H1 (cell line): ENCODE measurements around the gene KMT2A. TPM values are rescaled to one million over a fixed set of nuclear protein-coding genes. Genes with fewer than 3 reads are reported as not detected.

ENCODE experiments used
- CTCF ChIA-PET: fragments of 300-600 bp; sonication (Branson Sonifier 250); formaldehyde crosslinking; loops from one replicate; lab custom pipeline; 2021; ENCODE audit not compliant: partially characterized antibody; lab: Charles Lee
- POLR2A ChIA-PET: fragments of 300-600 bp; sonication (Branson Sonifier 250); formaldehyde crosslinking; loops from one replicate; lab custom pipeline; 2021; ENCODE audit warnings: inconsistent platforms; ENCODE audit not compliant: partially characterized antibody; lab: Charles Lee
- DNase-seq, 2 experiments: peaks; one replicate each; pipeline versions ENCODE4 v3.0.0 to v3.0.0-alpha.2; 2010 to 2022; ENCODE audit warnings: low spot score in 2 of 2, low read depth in 1 of 2, mixed read lengths in 1 of 2
- FAIRE-seq: peaks from 2 replicates; lab custom pipeline; 2011; peaks lifted over from hg19 to GRCh38; lab: Jason Lieb, UNC
- H2AFZ ChIP-seq: 2 replicates; pipeline ENCODE4 v1.8.1; 2012; ENCODE audit warnings: low read length, inconsistent platforms
- H2AK5ac ChIP-seq: 2 replicates; pipeline ENCODE4 v1.6.1; 2013; ENCODE audit warnings: low read depth, low read length
- H2BK120ac ChIP-seq: replicated peaks from 2 replicates; pipeline ENCODE3; 2013; ENCODE audit warnings: low read depth, low read length, inconsistent platforms
- H2BK12ac ChIP-seq: 2 replicates; pipeline ENCODE4 v1.6.1; 2013; ENCODE audit warnings: low read depth, low read length
- H2BK15ac ChIP-seq: 2 replicates; pipeline ENCODE4 v1.6.1; 2013; ENCODE audit warnings: low read length
- H2BK20ac ChIP-seq: 2 replicates; pipeline ENCODE4 v1.6.1; 2013; ENCODE audit warnings: low read length
- H2BK5ac ChIP-seq: 2 replicates; pipeline ENCODE4 v1.6.1; 2013; ENCODE audit warnings: low read depth, low read length
- H3K14ac ChIP-seq: 2 replicates; pipeline ENCODE4 v1.6.1; 2013; ENCODE audit warnings: inconsistent platforms; ENCODE audit not compliant: insufficient read length
- H3K18ac ChIP-seq: 2 replicates; pipeline ENCODE4 v1.6.1; 2013; ENCODE audit warnings: low read length; ENCODE audit errors: extremely low read depth
- H3K23ac ChIP-seq: 2 replicates; pipeline ENCODE4 v1.6.1; 2013; ENCODE audit warnings: inconsistent platforms; ENCODE audit not compliant: insufficient read length
- H3K23me2 ChIP-seq: 2 replicates; pipeline ENCODE4 v1.6.1; 2013; ENCODE audit warnings: low read depth, low read length
- H3K27ac ChIP-seq: 2 replicates; pipeline ENCODE4 v1.6.1; 2011; ENCODE audit warnings: low read depth, low read length, inconsistent platforms
- H3K27me3 ChIP-seq, 4 experiments: replicated peaks in 1 of 4; 1 replicate in 1 of 4; 2 replicates in 3 of 4; pipeline versions ENCODE4 v1.6.1 to v1.8.1; 2011 to 2013; ENCODE audit warnings: low read length in 3 of 4, mild to moderate bottlenecking in 3 of 4, inconsistent platforms in 2 of 4, mixed read lengths in 2 of 4, moderate library complexity in 1 of 4; ENCODE audit not compliant: control insufficient read depth in 3 of 4, insufficient read depth in 3 of 4; ENCODE audit errors: extremely low read depth in 1 of 4
- H3K36me3 ChIP-seq, 4 experiments: 2 replicates each; pipeline versions ENCODE4 v1.6.1 to v1.8.1; 2011 to 2013; ENCODE audit warnings: mild to moderate bottlenecking in 4 of 4, low read length in 3 of 4, moderate library complexity in 2 of 4, control low read depth in 1 of 4, inconsistent platforms in 1 of 4; ENCODE audit not compliant: insufficient read depth in 4 of 4, control insufficient read depth in 2 of 4
- H3K4ac ChIP-seq: replicated peaks from 2 replicates; pipeline ENCODE3; 2013; ENCODE audit warnings: low read length, low read depth, mixed read lengths, inconsistent platforms; ENCODE audit not compliant: insufficient read length
- H3K4me1 ChIP-seq, 4 experiments: replicated peaks in 1 of 4; 1 replicate in 1 of 4; 2 replicates in 3 of 4; pipeline versions ENCODE4 v1.6.1 to v1.8.1; 2011 to 2013; ENCODE audit warnings: low read length in 3 of 4, inconsistent platforms in 2 of 4, mixed read lengths in 1 of 4; ENCODE audit not compliant: insufficient read depth in 4 of 4, control insufficient read depth in 3 of 4
- H3K4me2 ChIP-seq, 2 experiments: 2 replicates each; pipeline versions ENCODE4 v1.6.1 to v1.8.1; 2011 to 2013; ENCODE audit warnings: low read depth in 2 of 2, low read length in 2 of 2, control low read depth in 1 of 2, inconsistent platforms in 1 of 2, mild to moderate bottlenecking in 1 of 2; ENCODE audit not compliant: insufficient read depth in 1 of 2
- H3K4me3 ChIP-seq, 4 experiments: fragments of 200-600, 300-600 bp in 1 of 4; sonication (generic), shearing (Covaris generic), sonication (Bioruptor Twin) in 1 of 4; 2 replicates each; pipeline versions ENCODE4 v1.5.1 to v1.8.1; 2011 to 2016; ENCODE audit warnings: low read length in 4 of 4, low read depth in 3 of 4, control low read depth in 2 of 4, inconsistent platforms in 2 of 4, mild to moderate bottlenecking in 2 of 4, mixed read lengths in 1 of 4, moderate library complexity in 1 of 4; ENCODE audit not compliant: insufficient read depth in 2 of 4; ENCODE audit errors: extremely low read depth in 1 of 4
- H3K56ac ChIP-seq: replicated peaks from 2 replicates; pipeline ENCODE3; 2013; ENCODE audit warnings: low read depth, mild to moderate bottlenecking, mixed read lengths, low read length, inconsistent platforms; ENCODE audit not compliant: insufficient read length
- H3K79me1 ChIP-seq: 2 replicates; pipeline ENCODE4 v1.6.1; 2013; ENCODE audit warnings: low read depth, low read length, control low read depth
- H3K79me2 ChIP-seq, 2 experiments: 2 replicates each; pipeline versions ENCODE4 v1.6.1 to v1.8.1; 2012 to 2013; ENCODE audit warnings: low read length in 2 of 2, mild to moderate bottlenecking in 2 of 2, inconsistent platforms in 1 of 2; ENCODE audit not compliant: insufficient read depth in 2 of 2, control insufficient read depth in 1 of 2
- H3K9ac ChIP-seq, 4 experiments: replicated peaks in 1 of 4; 1 replicate in 1 of 4; 2 replicates in 3 of 4; pipeline versions ENCODE4 v1.6.1 to v1.8.1; 2011 to 2013; ENCODE audit warnings: low read depth in 3 of 4, low read length in 3 of 4, control low read depth in 2 of 4, mild to moderate bottlenecking in 2 of 4, moderate library complexity in 2 of 4, inconsistent platforms in 1 of 4; ENCODE audit errors: extremely low read depth in 1 of 4
- H3K9me3 ChIP-seq, 2 experiments: 2 replicates each; pipeline versions ENCODE4 v1.6.1 to v1.8.1; 2012 to 2013; ENCODE audit warnings: mild to moderate bottlenecking in 2 of 2, moderate library complexity in 2 of 2, control low read depth in 1 of 2, inconsistent platforms in 1 of 2, low read depth in 1 of 2, low read length in 1 of 2, mixed read lengths in 1 of 2; ENCODE audit not compliant: insufficient read depth in 2 of 2
- H4K20me1 ChIP-seq, 2 experiments: replicated peaks in 1 of 2; 2 replicates each; pipeline versions ENCODE3 to v1.8.1; 2011 to 2013; ENCODE audit warnings: inconsistent platforms in 2 of 2, low read length in 2 of 2, mild to moderate bottlenecking in 1 of 2; ENCODE audit not compliant: insufficient read depth in 2 of 2, control insufficient read depth in 1 of 2
- H4K5ac ChIP-seq: 2 replicates; pipeline ENCODE4 v1.6.1; 2013; ENCODE audit warnings: low read length, low read depth, mixed read lengths, inconsistent platforms; ENCODE audit not compliant: insufficient read length
- H4K8ac ChIP-seq: 2 replicates; pipeline ENCODE4 v1.8.0; 2013; ENCODE audit warnings: mild to moderate bottlenecking, moderate library complexity, low read length, inconsistent platforms; ENCODE audit not compliant: insufficient read depth; ENCODE audit errors: extremely low read depth
- H4K91ac ChIP-seq: replicated peaks from 2 replicates; pipeline ENCODE3; 2013; ENCODE audit warnings: low read length, mixed read lengths, inconsistent platforms; ENCODE audit not compliant: insufficient read length
- CTCF ChIP-seq, 3 experiments: IDR thresholded peaks; 1 replicate in 2 of 3; 2 replicates in 1 of 3; pipeline versions ENCODE4 v1.5.1 to v1.6.1; 2011; ENCODE audit warnings: low read length in 3 of 3, mild to moderate bottlenecking in 3 of 3, inconsistent platforms in 2 of 3, low read depth in 1 of 3, moderate library complexity in 1 of 3; ENCODE audit not compliant: insufficient read depth in 1 of 3; ENCODE audit errors: control extremely low read depth in 1 of 3
- POLR2AphosphoS5 ChIP-seq: IDR thresholded peaks from 2 replicates; pipeline ENCODE4 v1.6.1; 2011; ENCODE audit warnings: low read depth, low read length
- RAD21 ChIP-seq, 2 experiments: IDR thresholded peaks in 1 of 2; conservative IDR thresholded peaks in 1 of 2; 2 replicates each; pipeline ENCODE4 v1.6.1; 2011; ENCODE audit warnings: low read depth in 2 of 2, low read length in 2 of 2, improper control_type of control experiment in 1 of 2, inconsistent platforms in 1 of 2, mild to moderate bottlenecking in 1 of 2, moderate library complexity in 1 of 2
- RXRA ChIP-seq: IDR thresholded peaks from 2 replicates; pipeline ENCODE4 v1.6.1; 2011; ENCODE audit warnings: low read depth, mild to moderate bottlenecking, low read length, moderate library complexity; ENCODE audit not compliant: insufficient read depth
- SP1 ChIP-seq: IDR thresholded peaks from 2 replicates; pipeline ENCODE4 v1.6.1; 2011; ENCODE audit warnings: low read depth, low read length
- SP2 ChIP-seq: IDR thresholded peaks from 2 replicates; pipeline ENCODE4 v1.6.1; 2012; ENCODE audit warnings: mild to moderate bottlenecking, low read length, inconsistent platforms
- TAF7 ChIP-seq: optimal IDR thresholded peaks from 2 replicates; pipeline ENCODE3; 2011; ENCODE audit warnings: low read depth, mild to moderate bottlenecking, inconsistent platforms, low read length, moderate library complexity, borderline replicate concordance
- ZNF274 ChIP-seq: IDR thresholded peaks from 2 replicates; pipeline ENCODE4 v1.7.0; 2012; ENCODE audit warnings: low read length, borderline replicate concordance; ENCODE audit errors: extremely low read depth
- WGBS, 2 experiments: shearing (Covaris generic) in 1 of 2; methylation state at CpG; one replicate each; pipeline versions ENCODE4 v1.1.6 to v1.1.7; 2013 to 2015; ENCODE audit warnings: low lambda C conversion rate in 2 of 2, mixed read lengths in 2 of 2, inconsistent platforms in 1 of 2, low coverage in 1 of 2, missing lambda C conversion rate in 1 of 2; ENCODE audit not compliant: insufficient replicate concordance in 2 of 2, insufficient coverage in 1 of 2, insufficient read length in 1 of 2; ENCODE audit errors: extremely low coverage in 1 of 2, missing lambda C conversion rate in 1 of 2; 5-methylcytosine and 5-hydroxymethylcytosine counted together
- polyA plus RNA-seq, 7 experiments: library from polyadenylated mRNA; depleted of rRNA in 3 of 7; stranded (reverse) in 5 of 7; unstranded in 2 of 7; fragments of >200 nt in 5 of 7; fragments of 200-250 nt in 2 of 7; gene quantifications; 1 replicate in 5 of 7; 2 replicates in 1 of 7; 4 replicates in 1 of 7; pipeline versions ENCODE4 v1.2.1 to v1.2.3, GENCODE V29; 2011 to 2013; ENCODE audit warnings: missing spikeins in 2 of 7, mixed read lengths in 2 of 7
- total RNA-seq: library from RNA; stranded (reverse); fragmentation: NEBNext Ultra II Directional; extraction: Animal tissue kit (Norgen Biotek cat#: 25700); gene quantifications from 2 replicates; pipeline ENCODE4 v1.2.1, GENCODE V29; 2021

Gene KMT2A
- total and polyA plus RNA-seq, 2 of the 8 experiments (the other 6 are each of a cell fraction or from before 2014, with no cell fraction given) = 35.9 to 62.1 TPM

GRCh38 chr11:118401151-118401879, 35.0 kb upstream of the KMT2A start, which contains the start of gene ATP5MG:
TSS of gene ATP5MG (plus strand) at chr11:118401606. CDS start at chr11:118401666, 60 bp downstream.
- Histone ChIP-seq H3K27me3 (no peaks in the 10 kb centered on the region), H3K27ac (peak within 1 kb of the TSS; percentile 88), H2AFZ (peak within 1 kb of the TSS; percentile 99), H3K18ac (no peak within 1 kb of the TSS; the same call in 1 of the 2 replicates), H2BK12ac (no peak within 1 kb of the TSS), H3K4me2 (peak within 1 kb of the TSS; percentile 30 to 89), H3K4ac (no peak within 1 kb of the TSS), H3K79me1 (0 out of 2 replicates have a peak, but pooled peaks cover 2% of the 10 kb centered on the region), H2BK5ac (peak within 1 kb of the TSS; percentile 49; the same call in 1 of the 2 replicates), H4K20me1 (peaks cover 8 to 9% of the 10 kb centered on the region in 2 experiments), H2BK15ac (no peak within 1 kb of the TSS; the same call in none of the 2 replicates), H3K14ac (no peak within 1 kb of the TSS), H3K56ac (peak within 1 kb of the TSS; percentile 24), H3K23me2 (peaks cover 3% of the 10 kb centered on the region), H3K23ac (no peak within 1 kb of the TSS), H4K8ac (peak within 1 kb of the TSS; percentile 92; the same call in 1 of the 2 replicates), H3K79me2 (peaks cover 9 to 48% of the 10 kb centered on the region in 2 experiments; a peak in 3 of 4 replicates), H3K4me1 (peaks cover 0 to 6% (median 0%) of the 10 kb centered on the region in 4 experiments; a peak in 2 of 7 replicates), H4K91ac (no peak within 1 kb of the TSS), H3K9ac (peak within 1 kb of the TSS; percentile 80 to 93 (median 82)), H2AK5ac (no peak within 1 kb of the TSS), H3K36me3 (peaks cover 0 to 15% (median 0%) of the 10 kb centered on the region in 4 experiments; a peak in 3 of 8 replicates), H3K4me3 (peak within 1 kb of the TSS; percentile 81 to 95 (median 92)), H2BK20ac (no peak within 1 kb of the TSS), H4K5ac (peak within 1 kb of the TSS; percentile 69), H2BK120ac (no peak within 1 kb of the TSS), H3K9me3 (no peaks in the 10 kb centered on the region)
- CTCF ChIA-PET = interaction anchor here (0.8 to 1.8 kb wide), 4 partner anchors 14 to 88 kb away, joined by 3 to 8 read pairs (median 4); no protein-coding TSS in a partner anchor
- peak; percentile 72 to 90 for DNase-seq
- POLR2A ChIA-PET = interaction anchor here (0.9 to 2.2 kb wide), 13 partner anchors 8 to 126 kb away, joined by 3 to 13 read pairs (median 4); partner anchors contain the start of genes KMT2A and TTC36
- peak; percentile 93 for FAIRE-seq
- 1% methylated on average over 44 of the region's 51 CpGs; no CpG with 5 or more reads in 1 of the 2 experiments for WGBS, 2 experiments
- TF ChIP-seq POLR2AphosphoS5 = peak; percentile 67; the same call in 1 of the 2 replicates
- TF ChIP-seq RAD21 (IDR thresholded peaks at IDR 0.05 in 1 of 2, conservative IDR thresholded peaks at IDR 0.05 in 1 of 2; ENCODE audit: low read depth in 2 of 2, low read length in 2 of 2) = no peak
- no peak for TF ChIP-seq TAF7
- no peak for TF ChIP-seq CTCF (IDR thresholded peaks at IDR 0.05; ENCODE audit: control extremely low read depth in 1 of 3, insufficient read depth in 1 of 3, low read depth in 1 of 3, low read length in 3 of 3)
- no peak for TF ChIP-seq ZNF274
- no peak for TF ChIP-seq RXRA
- TF ChIP-seq SP1 = no peak
- TF ChIP-seq SP2 = no peak
